ENCODE data around the gene GLI1. TPM values are rescaled to one million over a fixed set of nuclear protein-coding genes. Genes with fewer than 3 reads are reported as not detected.

GLI1 gene
- total RNA-seq, 1 donor from 2014 or later: 0.58 TPM

DNA sequence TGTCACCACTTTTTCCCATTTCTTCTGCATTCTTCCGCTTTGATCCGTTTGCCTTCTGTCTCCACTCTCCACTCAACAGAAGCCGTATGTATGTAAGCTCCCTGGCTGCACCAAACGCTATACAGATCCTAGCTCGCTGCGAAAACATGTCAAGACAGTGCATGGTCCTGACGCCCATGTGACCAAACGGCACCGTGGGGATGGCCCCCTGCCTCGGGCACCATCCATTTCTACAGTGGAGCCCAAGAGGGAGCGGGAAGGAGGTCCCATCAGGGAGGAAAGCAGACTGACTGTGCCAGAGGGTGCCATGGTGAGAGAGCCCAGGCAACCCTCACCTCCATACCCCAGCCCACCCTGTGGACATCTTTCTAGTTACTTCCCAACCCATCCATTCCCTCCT lies 8.3 kb downstream of the GLI1 start:
- TF ChIP-seq, protein P1, sequence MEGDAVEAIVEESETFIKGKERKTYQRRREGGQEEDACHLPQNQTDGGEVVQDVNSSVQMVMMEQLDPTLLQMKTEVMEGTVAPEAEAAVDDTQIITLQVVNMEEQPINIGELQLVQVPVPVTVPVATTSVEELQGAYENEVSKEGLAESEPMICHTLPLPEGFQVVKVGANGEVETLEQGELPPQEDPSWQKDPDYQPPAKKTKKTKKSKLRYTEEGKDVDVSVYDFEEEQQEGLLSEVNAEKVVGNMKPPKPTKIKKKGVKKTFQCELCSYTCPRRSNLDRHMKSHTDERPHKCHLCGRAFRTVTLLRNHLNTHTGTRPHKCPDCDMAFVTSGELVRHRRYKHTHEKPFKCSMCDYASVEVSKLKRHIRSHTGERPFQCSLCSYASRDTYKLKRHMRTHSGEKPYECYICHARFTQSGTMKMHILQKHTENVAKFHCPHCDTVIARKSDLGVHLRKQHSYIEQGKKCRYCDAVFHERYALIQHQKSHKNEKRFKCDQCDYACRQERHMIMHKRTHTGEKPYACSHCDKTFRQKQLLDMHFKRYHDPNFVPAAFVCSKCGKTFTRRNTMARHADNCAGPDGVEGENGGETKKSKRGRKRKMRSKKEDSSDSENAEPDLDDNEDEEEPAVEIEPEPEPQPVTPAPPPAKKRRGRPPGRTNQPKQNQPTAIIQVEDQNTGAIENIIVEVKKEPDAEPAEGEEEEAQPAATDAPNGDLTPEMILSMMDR (conservative IDR thresholded peaks at IDR 0.05): no peak
- Mint-ChIP-seq H3K36me3 (ENCODE audit: low read depth) (no peaks in the 10 kb centered on the region), H3K4me3 (no peak overlapping the region), H3K9me3 (no peaks in the 10 kb centered on the region), H3K4me1 (peaks cover under 1% of the 10 kb centered on the region), H3K27ac (ENCODE audit: unreplicated experiment) (no peak overlapping the region), H3K27me3 (ENCODE audit: low read depth) (peaks cover 86% of the 10 kb centered on the region)
- no peak for DNase-seq (ENCODE audit: low read depth, low spot score)

DNA sequence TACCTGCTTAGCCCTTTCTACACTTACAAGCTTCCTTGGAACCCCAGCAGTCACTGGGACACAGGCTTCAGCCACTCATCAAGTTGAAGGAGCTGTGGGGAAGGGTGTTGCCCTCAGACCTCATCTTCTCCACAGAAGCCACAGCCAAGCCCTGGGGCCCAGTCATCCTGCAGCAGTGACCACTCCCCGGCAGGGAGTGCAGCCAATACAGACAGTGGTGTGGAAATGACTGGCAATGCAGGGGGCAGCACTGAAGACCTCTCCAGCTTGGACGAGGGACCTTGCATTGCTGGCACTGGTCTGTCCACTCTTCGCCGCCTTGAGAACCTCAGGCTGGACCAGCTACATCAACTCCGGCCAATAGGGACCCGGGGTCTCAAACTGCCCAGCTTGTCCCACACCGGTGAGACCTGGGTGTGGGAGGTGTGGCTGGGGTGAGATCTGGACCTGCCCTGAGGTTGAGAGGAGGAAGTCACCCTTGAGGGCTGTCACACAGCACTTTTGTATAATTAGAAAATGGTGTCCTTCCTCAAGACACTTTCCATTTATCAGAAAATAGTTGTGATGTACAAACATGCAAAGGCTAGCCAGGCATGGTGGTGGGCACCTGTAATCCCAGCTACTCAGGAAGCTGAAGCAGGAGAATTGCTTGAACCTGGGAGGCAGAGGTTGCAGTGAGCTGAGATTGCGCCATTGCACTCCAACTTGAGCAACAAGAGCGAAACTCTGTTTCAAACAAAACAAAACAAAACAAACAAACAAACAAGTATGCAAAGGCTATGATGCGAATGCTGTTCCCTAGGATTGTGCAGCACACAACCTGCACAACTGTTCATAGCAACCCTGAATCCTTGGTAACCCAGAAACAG lies 9.9 kb downstream of the GLI1 start:
- Mint-ChIP-seq H3K4me3 (no peak overlapping the region), H3K36me3 (ENCODE audit: low read depth) (no peaks in the 10 kb centered on the region), H3K4me1 (peaks cover 3% of the 10 kb centered on the region), H3K9me3 (no peaks in the 10 kb centered on the region), H3K27ac (ENCODE audit: unreplicated experiment) (no peak overlapping the region), H3K27me3 (ENCODE audit: low read depth) (peaks cover 86% of the 10 kb centered on the region)
- TF ChIP-seq, protein P1 (conservative IDR thresholded peaks at IDR 0.05): no peak
- no peak for DNase-seq (ENCODE audit: low read depth, low spot score)

GRCh38 chr12:57470286-57470969 lies 10.8 kb downstream of the GLI1 start:
- DNase-seq (ENCODE audit: low read depth, low spot score): no peak
- Mint-ChIP-seq H3K9me3 (no peaks in the 10 kb centered on the region), H3K27ac (ENCODE audit: unreplicated experiment) (no peak overlapping the region), H3K4me3 (no peak overlapping the region), H3K36me3 (ENCODE audit: low read depth) (no peaks in the 10 kb centered on the region), H3K27me3 (ENCODE audit: low read depth) (peaks cover 86% of the 10 kb centered on the region), H3K4me1 (peaks cover 4% of the 10 kb centered on the region)
- TF ChIP-seq, protein P1 (conservative IDR thresholded peaks at IDR 0.05): no peak

DNA sequence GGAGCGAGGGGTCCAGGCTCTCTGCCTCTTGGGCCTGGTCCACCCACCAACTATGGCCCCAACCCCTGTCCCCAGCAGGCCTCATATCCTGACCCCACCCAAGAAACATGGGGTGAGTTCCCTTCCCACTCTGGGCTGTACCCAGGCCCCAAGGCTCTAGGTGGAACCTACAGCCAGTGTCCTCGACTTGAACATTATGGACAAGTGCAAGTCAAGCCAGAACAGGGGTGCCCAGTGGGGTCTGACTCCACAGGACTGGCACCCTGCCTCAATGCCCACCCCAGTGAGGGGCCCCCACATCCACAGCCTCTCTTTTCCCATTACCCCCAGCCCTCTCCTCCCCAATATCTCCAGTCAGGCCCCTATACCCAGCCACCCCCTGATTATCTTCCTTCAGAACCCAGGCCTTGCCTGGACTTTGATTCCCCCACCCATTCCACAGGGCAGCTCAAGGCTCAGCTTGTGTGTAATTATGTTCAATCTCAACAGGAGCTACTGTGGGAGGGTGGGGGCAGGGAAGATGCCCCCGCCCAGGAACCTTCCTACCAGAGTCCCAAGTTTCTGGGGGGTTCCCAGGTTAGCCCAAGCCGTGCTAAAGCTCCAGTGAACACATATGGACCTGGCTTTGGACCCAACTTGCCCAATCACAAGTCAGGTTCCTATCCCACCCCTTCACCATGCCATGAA lies 11.5 kb downstream of the GLI1 start:
- no peaks in the 10 kb centered on the region for H3K36me3 Mint-ChIP-seq (ENCODE audit: low read depth)
- peaks cover 4% of the 10 kb centered on the region for H3K4me1 Mint-ChIP-seq
- no peak for DNase-seq (ENCODE audit: low read depth, low spot score)
- TF ChIP-seq, protein P1 (conservative IDR thresholded peaks at IDR 0.05): no peak
- no peak overlapping the region for H3K27ac Mint-ChIP-seq (ENCODE audit: unreplicated experiment)
- H3K27me3 Mint-ChIP-seq (ENCODE audit: low read depth): peaks cover 86% of the 10 kb centered on the region
- H3K9me3 Mint-ChIP-seq: no peaks in the 10 kb centered on the region
- H3K4me3 Mint-ChIP-seq: no peak overlapping the region

DNA sequence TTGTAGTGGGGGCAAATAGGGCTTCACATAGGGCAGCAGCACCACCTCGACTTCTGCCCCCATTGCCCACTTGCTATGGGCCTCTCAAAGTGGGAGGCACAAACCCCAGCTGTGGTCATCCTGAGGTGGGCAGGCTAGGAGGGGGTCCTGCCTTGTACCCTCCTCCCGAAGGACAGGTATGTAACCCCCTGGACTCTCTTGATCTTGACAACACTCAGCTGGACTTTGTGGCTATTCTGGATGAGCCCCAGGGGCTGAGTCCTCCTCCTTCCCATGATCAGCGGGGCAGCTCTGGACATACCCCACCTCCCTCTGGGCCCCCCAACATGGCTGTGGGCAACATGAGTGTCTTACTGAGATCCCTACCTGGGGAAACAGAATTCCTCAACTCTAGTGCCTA lies 12.1 kb downstream of the GLI1 start:
- Mint-ChIP-seq H3K27ac (ENCODE audit: unreplicated experiment) (no peak overlapping the region), H3K9me3 (no peaks in the 10 kb centered on the region), H3K27me3 (ENCODE audit: low read depth) (peaks cover 91% of the 10 kb centered on the region), H3K4me1 (peaks cover 4% of the 10 kb centered on the region), H3K36me3 (ENCODE audit: low read depth) (no peaks in the 10 kb centered on the region), H3K4me3 (no peak overlapping the region)
- TF ChIP-seq, protein P1 (conservative IDR thresholded peaks at IDR 0.05): no peak
- no peak for DNase-seq (ENCODE audit: low read depth, low spot score)

Data from neural crest cell (in vitro differentiated cells).